GM18520 (cell line): ENCODE data around the gene BCLAF1.
"Not testable (repeated sequence)": the region's sequence is repeated elsewhere in the genome, so short reads cannot be mapped to it uniquely, and the experiment has no call there.

Experiments
- ATAC-seq: cut with Tn5 transposase; IDR thresholded peaks from one replicate; pipeline ENCODE4 v1.9.1; 2021; ENCODE audit not compliant: unreplicated experiment

The BCLAF1 gene

GRCh38 chr6:136249811-136250685 lies 39.6 kb downstream of the BCLAF1 start, which contains the start of gene MTFR2:
MTFR2 (minus strand) TSS chr6:136250311; CDS start chr6:136249099, 1,212 bp downstream.
- ATAC-seq: peak; percentile 98

- ATAC-seq: no peak
Observed at GRCh38 chr6:136249336-136249735, 40.3 kb downstream of the BCLAF1 start.

GRCh38 chr6:136244061-136244616 lies 45.5 kb downstream of the BCLAF1 start:
- no peak for ATAC-seq

- ATAC-seq: no peak
Observed at GRCh38 chr6:136236466-136237293, 53.0 kb downstream of the BCLAF1 start.

GRCh38 chr6:136235233-136235564 lies 54.4 kb downstream of the BCLAF1 start:
- no peak for ATAC-seq

- no peak for ATAC-seq
Observed at GRCh38 chr6:136232701-136233100, 56.9 kb downstream of the BCLAF1 start.

GRCh38 chr6:136230219-136230853 lies 59.3 kb downstream of the BCLAF1 start:
- no peak for ATAC-seq

GRCh38 chr6:136228814-136229213 lies 60.8 kb downstream of the BCLAF1 start:
- ATAC-seq: no peak

- ATAC-seq: peak; percentile 21
Observed at GRCh38 chr6:136226674-136227377, 62.8 kb downstream of the BCLAF1 start.

- ATAC-seq: peak; percentile 80
Observed at GRCh38 chr6:136226027-136226673, 63.5 kb downstream of the BCLAF1 start.

GRCh38 chr6:136225496-136225895 lies 64.2 kb downstream of the BCLAF1 start:
- no peak for ATAC-seq

GRCh38 chr6:136224974-136225373 lies 64.7 kb downstream of the BCLAF1 start:
- ATAC-seq: not testable (repeated sequence)

GRCh38 chr6:136216503-136217401 lies 72.9 kb downstream of the BCLAF1 start:
- no peak for ATAC-seq

- no peak for ATAC-seq
Observed at GRCh38 chr6:136213853-136214252, 75.8 kb downstream of the BCLAF1 start.

- no peak for ATAC-seq
Observed at GRCh38 chr6:136213012-136213539, 76.6 kb downstream of the BCLAF1 start.

GRCh38 chr6:136212608-136213007 lies 77.0 kb downstream of the BCLAF1 start:
- ATAC-seq: no peak

- no peak for ATAC-seq
Observed at GRCh38 chr6:136210398-136211165, 79.1 kb downstream of the BCLAF1 start.

GRCh38 chr6:136209496-136209895 lies 80.2 kb downstream of the BCLAF1 start:
- ATAC-seq: no peak
